Choroid plexus epithelial cell (primary cell): Measurements from ENCODE around the gene AP1B1.
A peak's percentile ranks its signal among the peaks of the same experiment; 100 is the strongest.

Experiments
- DNase-seq: peaks from one replicate; pipeline ENCODE4 v3.0.0-alpha.2; 2010; ENCODE audit warnings: low read depth
- H3K4me3 ChIP-seq: 2 replicates; pipeline ENCODE4 v1.5.1; 2011; ENCODE audit warnings: low read depth, mild to moderate bottlenecking, control low read depth, low read length, moderate library complexity
- CTCF ChIP-seq: conservative IDR thresholded peaks from 2 replicates; pipeline ENCODE4 v1.5.1; 2011; ENCODE audit warnings: low read depth, mild to moderate bottlenecking, control low read depth, inconsistent platforms, low read length, moderate library complexity

AP1B1 gene

GRCh38 chr22:29332886-29333496 lies 55.4 kb downstream of the AP1B1 start:
- TF ChIP-seq CTCF: no peak
- no peak overlapping the region for H3K4me3 ChIP-seq
- no peak for DNase-seq

- TF ChIP-seq CTCF: no peak
- no peak for DNase-seq
- H3K4me3 ChIP-seq: no peak overlapping the region
These were observed 56.6 kb downstream of the AP1B1 start for GRCh38 chr22:29331658-29332300.

GRCh38 chr22:29331213-29331612 lies 57.2 kb downstream of the AP1B1 start:
- H3K4me3 ChIP-seq: no peak overlapping the region
- TF ChIP-seq CTCF: no peak
- DNase-seq: peak; percentile 56

- DNase-seq: peak; percentile 84
- no peak overlapping the region for H3K4me3 ChIP-seq
- no peak for TF ChIP-seq CTCF
These were observed 57.6 kb downstream of the AP1B1 start for GRCh38 chr22:29330753-29331152.

- TF ChIP-seq CTCF: no peak
- no peak overlapping the region for H3K4me3 ChIP-seq
- DNase-seq: no peak
These were observed 58.1 kb downstream of the AP1B1 start for GRCh38 chr22:29330291-29330690.

- DNase-seq: no peak
- no peak overlapping the region for H3K4me3 ChIP-seq
- no peak for TF ChIP-seq CTCF
These were observed 58.8 kb downstream of the AP1B1 start for GRCh38 chr22:29329581-29329980.
